Measurements from ENCODE around the gene SPTBN2. TPM values are rescaled to one million over a fixed set of nuclear protein-coding genes. Genes with fewer than 3 reads are reported as not detected.

Gene SPTBN2
- total RNA-seq, 1 experiment from 2014 or later = 18.5 TPM

GRCh38 chr11:66694732-66695207 lies 34.2 kb downstream of the SPTBN2 start:
- Histone ChIP-seq H3K9me2 (ENCODE audit: insufficient read depth) (no peaks in the 10 kb centered on the region), H3K36me3 (ENCODE audit: control insufficient read depth in 1 of 2, insufficient read depth in 2 of 2, low read length in 2 of 2) (no peaks in the 10 kb centered on the region), H3K4me1 (ENCODE audit: control insufficient read depth in 1 of 2, insufficient read depth in 2 of 2, low read length in 2 of 2) (peaks cover 2 to 5% of the 10 kb centered on the region in 2 experiments; a peak in 3 of 4 replicates), H3K27ac (ENCODE audit: low read depth, low read length) (peak overlapping the region; percentile 41), H2AFZ (ENCODE audit: low read depth, low read length, poor library complexity, severe bottlenecking) (no peak overlapping the region), H3K4me3 (replicated peaks in 1 of 2; ENCODE audit: low read depth in 1 of 2, low read length in 2 of 2) (no peak overlapping the region), H3K4me2 (ENCODE audit: low read length) (no peak overlapping the region), H3K9ac (ENCODE audit: low read length) (no peak overlapping the region), H3K27me3 (ENCODE audit: insufficient read depth, low read length) (no peaks in the 10 kb centered on the region), H3K79me2 (ENCODE audit: insufficient read depth, low read length) (no peaks in the 10 kb centered on the region), H4K20me1 (ENCODE audit: insufficient read depth) (no peaks in the 10 kb centered on the region), H3K9me3 (ENCODE audit: control insufficient read depth in 1 of 2, insufficient read depth in 1 of 2, low read depth in 1 of 2, low read length in 2 of 2) (no peaks in the 10 kb centered on the region)
- CTCF ChIA-PET = interaction anchor here (0.7 to 2.1 kb wide), 4 partner anchors 139 to 687 kb away, joined by 3 to 22 read pairs (median 4); partner anchors contain the start of gene RCE1
- BruUV-seq (replicated peaks) = no TSS peak
- RAD21 ChIA-PET (ENCODE audit: low non-redundant PET in 1 of 2, low total read pairs in 2 of 2, uncharacterized antibody in 2 of 2, unreplicated experiment in 2 of 2) = interaction anchor here in 1 of 2 experiments (0.9 kb wide), 1 partner anchor 139 kb away, joined by 3 read pairs; no protein-coding TSS in a partner anchor
- intact Hi-C loops (cut with micrococcal nuclease) = loop anchor here (1.0 kb wide), 2 partner anchors 140 to 189 kb away; no protein-coding TSS in a partner anchor
- ATAC-seq = peak; percentile 96
- POLR2A ChIA-PET = no interaction called here
- peak; percentile 96 for DNase-seq (ENCODE audit: low read depth, low spot score)
- peak; percentile 99 for TF ChIP-seq CTCF (IDR thresholded peaks at IDR 0.05 in 2 of 3, conservative IDR thresholded peaks at IDR 0.05 in 1 of 3; ENCODE audit: borderline replicate concordance in 1 of 3, insufficient read depth in 1 of 3, low read depth in 2 of 3, low read length in 2 of 3)
- peak; percentile 85 for TF ChIP-seq CBX3 (IDR thresholded peaks at IDR 0.05; ENCODE audit: low read depth)
- TF ChIP-seq ZFX (IDR thresholded peaks at IDR 0.05) = no peak
- TF ChIP-seq YY1 (IDR thresholded peaks at IDR 0.05; ENCODE audit: extremely low read depth, insufficient replicate concordance, low read depth, low read length) = peak; percentile 65
- no peak for TF ChIP-seq CEBPB (IDR thresholded peaks at IDR 0.05; ENCODE audit: low read depth)
- no peak for TF ChIP-seq JUND (IDR thresholded peaks at IDR 0.05)
- TF ChIP-seq POLR2A (IDR thresholded peaks at IDR 0.05; ENCODE audit: borderline replicate concordance, extremely low read depth, insufficient read depth, insufficient read length) = no peak
- TF ChIP-seq SP1 (IDR thresholded peaks at IDR 0.05; ENCODE audit: low read depth) = no peak; the same call in 1 of the 2 replicates
- no peak for TF ChIP-seq EZH2phosphoT487 (IDR thresholded peaks at IDR 0.05; ENCODE audit: borderline replicate concordance)
- TF ChIP-seq RAD21 (IDR thresholded peaks at IDR 0.05; ENCODE audit: low read depth) = peak; percentile 99
- TF ChIP-seq SRF (IDR thresholded peaks at IDR 0.05; ENCODE audit: low read depth) = no peak
- peak; percentile 49 for TF ChIP-seq POLR2AphosphoS5 (IDR thresholded peaks at IDR 0.05; ENCODE audit: low read depth, low read length)
- no peak for TF ChIP-seq FOSL1 (IDR thresholded peaks at IDR 0.05; ENCODE audit: low read depth)
- TF ChIP-seq REST (IDR thresholded peaks at IDR 0.05; ENCODE audit: low read depth) = no peak
- TF ChIP-seq EGR1 (IDR thresholded peaks at IDR 0.05; ENCODE audit: low read depth) = no peak
- TF ChIP-seq ZBTB33 (IDR thresholded peaks at IDR 0.05; ENCODE audit: extremely low read depth, insufficient replicate concordance, low read length) = no peak
- peak; percentile 44; the same call in 1 of the 2 replicates for TF ChIP-seq MAX (IDR thresholded peaks at IDR 0.05)
- no peak for TF ChIP-seq ELF1 (IDR thresholded peaks at IDR 0.05; ENCODE audit: borderline replicate concordance, low read depth)
- no peak for TF ChIP-seq ATF3 (IDR thresholded peaks at IDR 0.05)
- TF ChIP-seq ZNF274 (IDR thresholded peaks at IDR 0.05; ENCODE audit: low read depth, low read length) = no peak
- no peak for TF ChIP-seq EZH2 (IDR thresholded peaks at IDR 0.05)

Measured in HCT116 (cell line).